LNCAP (cell line): ENCODE results near the gene NGRN.
A peak's percentile ranks its signal among the peaks of the same experiment; 100 is the strongest.

Experiments
- TF ChIP-seq, protein P1 (sequence below): fragments of 450-650 bp; IDR thresholded peaks from 2 replicates; pipeline ENCODE4 v1.5.1; 2017; ENCODE audit warnings: mild to moderate bottlenecking

Gene NGRN

DNA sequence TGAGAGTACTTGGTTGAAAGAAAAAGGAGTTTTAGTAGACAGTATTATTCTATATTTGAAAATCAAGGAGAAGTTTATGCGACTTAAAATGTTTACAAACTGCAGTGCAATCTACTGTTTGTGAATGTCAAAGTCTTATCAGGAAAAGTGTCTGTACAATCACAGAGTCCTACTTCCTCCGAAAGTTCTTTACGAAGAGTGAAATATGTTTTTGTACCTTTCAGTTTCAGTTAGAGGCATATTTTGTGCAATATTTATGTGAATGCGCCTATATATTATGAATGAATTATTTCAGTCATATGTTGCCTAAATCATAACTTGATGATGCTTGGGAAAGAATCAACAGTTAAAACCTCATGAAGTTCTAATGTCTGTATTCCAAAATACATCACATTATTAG lies 31.5 kb downstream of the NGRN start:
- TF ChIP-seq, protein P1, sequence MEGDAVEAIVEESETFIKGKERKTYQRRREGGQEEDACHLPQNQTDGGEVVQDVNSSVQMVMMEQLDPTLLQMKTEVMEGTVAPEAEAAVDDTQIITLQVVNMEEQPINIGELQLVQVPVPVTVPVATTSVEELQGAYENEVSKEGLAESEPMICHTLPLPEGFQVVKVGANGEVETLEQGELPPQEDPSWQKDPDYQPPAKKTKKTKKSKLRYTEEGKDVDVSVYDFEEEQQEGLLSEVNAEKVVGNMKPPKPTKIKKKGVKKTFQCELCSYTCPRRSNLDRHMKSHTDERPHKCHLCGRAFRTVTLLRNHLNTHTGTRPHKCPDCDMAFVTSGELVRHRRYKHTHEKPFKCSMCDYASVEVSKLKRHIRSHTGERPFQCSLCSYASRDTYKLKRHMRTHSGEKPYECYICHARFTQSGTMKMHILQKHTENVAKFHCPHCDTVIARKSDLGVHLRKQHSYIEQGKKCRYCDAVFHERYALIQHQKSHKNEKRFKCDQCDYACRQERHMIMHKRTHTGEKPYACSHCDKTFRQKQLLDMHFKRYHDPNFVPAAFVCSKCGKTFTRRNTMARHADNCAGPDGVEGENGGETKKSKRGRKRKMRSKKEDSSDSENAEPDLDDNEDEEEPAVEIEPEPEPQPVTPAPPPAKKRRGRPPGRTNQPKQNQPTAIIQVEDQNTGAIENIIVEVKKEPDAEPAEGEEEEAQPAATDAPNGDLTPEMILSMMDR, result no peak

DNA sequence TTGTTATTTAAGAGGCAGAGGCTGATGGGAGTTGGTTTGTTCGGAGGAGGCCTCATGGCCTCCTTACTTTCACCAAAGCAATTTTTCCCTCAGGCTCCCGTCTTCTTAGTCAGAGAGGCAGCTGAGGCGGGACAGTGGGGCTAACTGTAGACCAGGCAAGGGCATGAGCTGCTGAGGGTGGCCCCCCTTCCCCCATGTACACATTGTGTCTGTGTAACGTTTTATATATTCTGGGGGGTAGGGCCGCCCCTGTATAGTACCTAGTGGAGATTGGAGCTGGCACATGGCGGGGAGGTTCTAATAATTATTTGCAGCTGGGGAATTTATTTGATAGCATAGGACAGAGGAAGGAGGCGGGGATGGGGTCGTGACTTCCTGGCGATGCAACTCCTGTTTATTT lies 35.1 kb downstream of the NGRN start:
- TF ChIP-seq, protein P1, result no peak

DNA sequence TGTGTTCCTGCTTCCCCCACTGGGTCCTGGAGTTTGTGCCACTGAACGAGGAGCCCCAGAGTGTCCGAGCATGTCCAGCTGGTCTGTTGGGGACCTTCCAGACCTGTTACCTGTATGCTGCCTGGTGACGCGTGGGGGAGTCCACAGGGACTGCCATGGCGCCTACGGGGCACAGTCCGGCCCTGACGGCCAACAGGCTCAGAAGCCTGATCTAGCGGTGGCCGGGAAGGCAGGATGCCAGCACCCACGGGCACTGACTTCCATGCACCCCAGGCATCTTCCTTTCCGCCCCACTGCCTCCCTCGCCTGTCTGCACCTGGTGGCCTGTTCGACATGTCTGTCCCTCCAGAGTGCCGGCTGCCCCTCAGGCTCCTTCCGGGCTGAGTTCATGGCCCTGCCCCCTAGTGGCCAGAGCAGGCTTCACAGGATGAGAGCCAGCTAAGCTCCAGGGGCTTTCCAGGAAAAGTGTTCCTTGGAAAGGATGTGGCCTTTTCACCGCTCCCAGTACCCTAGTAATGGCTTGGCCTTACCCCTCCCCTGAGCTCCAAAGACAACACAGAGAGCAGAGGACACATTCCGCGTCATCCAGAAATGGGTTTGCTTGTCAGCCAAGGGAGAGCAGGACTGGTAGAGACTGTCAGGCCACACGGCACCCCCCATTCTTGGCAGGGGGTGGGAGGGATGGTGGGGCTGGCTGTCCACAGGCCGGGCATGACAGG lies 35.7 kb downstream of the NGRN start:
- TF ChIP-seq, protein P1, result peak; percentile 86

DNA sequence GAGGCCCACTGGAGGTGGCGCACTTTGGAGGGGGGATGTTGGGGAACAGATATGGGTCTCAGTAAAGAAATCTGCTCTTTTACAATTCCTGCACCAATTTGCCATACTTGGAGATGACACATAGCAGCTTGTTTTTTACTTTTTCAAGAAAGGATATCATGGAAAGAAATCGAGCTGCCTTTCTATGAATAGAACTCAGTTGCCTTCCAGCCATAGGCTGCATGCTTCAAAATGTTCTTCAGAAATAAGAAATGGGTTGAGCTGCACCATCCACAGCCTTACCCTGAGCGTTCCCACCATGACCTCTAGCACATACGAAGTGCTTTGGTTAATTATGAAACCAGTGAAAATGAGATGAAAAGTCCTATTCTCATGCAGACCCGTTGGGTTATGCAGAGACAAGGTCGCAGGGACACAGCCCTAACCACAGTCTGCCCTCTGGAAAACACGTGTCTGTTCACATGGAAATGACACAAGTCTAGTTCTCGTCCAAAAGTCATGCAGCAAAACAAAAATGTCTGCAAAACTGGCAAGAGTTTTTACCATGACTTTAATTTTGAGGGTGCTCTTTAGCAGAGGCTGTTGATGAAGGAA lies 36.3 kb downstream of the NGRN start:
- TF ChIP-seq, protein P1, result no peak

DNA sequence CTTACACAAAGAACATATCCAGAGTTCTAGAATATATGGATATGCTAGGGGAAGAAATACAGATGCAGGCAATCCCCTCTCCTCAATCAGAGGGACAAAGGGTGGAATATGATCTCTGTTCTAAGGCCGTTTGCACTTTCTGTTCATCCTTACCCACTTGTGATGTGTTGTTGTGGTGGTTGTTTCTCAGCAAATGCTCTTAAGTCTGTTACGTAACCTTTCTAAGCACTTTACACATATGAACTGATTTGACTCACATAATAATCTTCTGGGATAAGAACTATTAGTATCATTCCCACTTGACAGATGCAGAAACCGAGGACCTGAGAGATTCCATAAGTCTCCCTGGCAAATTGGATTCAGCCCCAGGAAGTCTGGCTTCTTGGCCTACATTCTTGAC lies 40.5 kb downstream of the NGRN start:
- TF ChIP-seq, protein P1, result no peak

DNA sequence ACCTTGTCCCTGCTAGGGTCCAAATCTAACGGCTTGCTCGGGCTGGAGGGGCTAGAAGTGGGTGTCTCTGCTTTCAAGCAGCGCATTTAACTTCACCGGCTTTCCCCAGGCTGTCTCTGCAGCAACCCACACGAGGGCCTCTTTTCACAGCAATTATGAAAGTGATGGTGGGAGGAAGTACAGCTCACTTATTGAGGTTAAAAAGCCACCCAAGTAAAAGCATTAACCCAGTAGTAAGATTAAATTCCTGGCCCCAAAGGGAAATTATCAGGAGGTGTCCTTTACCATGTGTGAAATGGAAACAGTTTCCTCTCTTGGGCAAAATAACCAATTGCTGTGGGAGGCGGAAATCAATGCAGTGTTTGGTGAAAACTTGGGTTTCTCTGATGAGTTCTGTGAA lies 41.1 kb downstream of the NGRN start:
- TF ChIP-seq, protein P1, result no peak

DNA sequence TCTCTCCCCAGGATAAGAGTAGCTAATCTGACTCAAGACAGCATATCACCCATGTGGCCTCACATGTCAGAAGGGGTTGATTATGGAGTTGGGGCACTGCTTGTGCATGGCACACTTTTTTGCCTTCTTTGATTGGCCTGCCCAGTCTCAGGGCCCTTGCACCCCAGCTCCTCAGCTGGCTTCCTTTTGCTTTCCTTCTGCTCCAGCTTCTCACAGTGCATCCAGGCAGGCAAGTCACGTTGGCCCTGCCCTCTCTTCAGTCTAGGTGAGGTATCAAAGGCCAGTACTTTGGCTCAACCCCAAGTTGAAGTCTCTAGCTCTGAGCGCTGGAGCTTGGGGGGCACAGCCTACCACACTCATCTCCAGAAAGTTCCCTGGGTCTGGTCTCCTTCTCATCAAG lies 42.2 kb downstream of the NGRN start:
- TF ChIP-seq, protein P1, result no peak
